Endothelial cell of umbilical vein (primary cell): ENCODE data around the gene NOTCH3. TPM values are rescaled to one million over a fixed set of nuclear protein-coding genes. Genes with fewer than 3 reads are reported as not detected.

Experiments used
- BruUV-seq: library from RNA; stranded (reverse); fragments of 400-500 nt; replicated peaks from 2 replicates; lab custom pipeline; 2021; lab: Mats Ljungman, UMichigan
- CTCF ChIA-PET: fragments of 300-600, 350-600 bp; sonication (Branson Sonifier 250); formaldehyde crosslinking; loops from one replicate; lab custom pipeline; 2021; ENCODE audit warnings: antibody characterized with exemption, inconsistent platforms; lab: Charles Lee
- POLR2A ChIA-PET: fragments of 300-600, 350-600 bp; sonication (Branson Sonifier 250); formaldehyde crosslinking; loops from one replicate; lab custom pipeline; 2021; ENCODE audit warnings: antibody characterized with exemption, inconsistent platforms; lab: Charles Lee
- DNase-seq: peaks from one replicate; pipeline ENCODE4 v3.0.0-alpha.2; 2011; ENCODE audit warnings: low read depth, low spot score
- FAIRE-seq: peaks from 2 replicates; lab custom pipeline; 2011; peaks lifted over from hg19 to GRCh38; lab: Jason Lieb, UNC
- H2AFZ ChIP-seq: 2 replicates; pipeline ENCODE4 v1.6.0; 2012; ENCODE audit warnings: low read depth, low read length, control low read depth, inconsistent platforms
- H3K27ac ChIP-seq: 2 replicates; pipeline ENCODE4 v1.5.1; 2011; ENCODE audit warnings: low read depth, mild to moderate bottlenecking, control low read depth, low read length, moderate library complexity; ENCODE audit not compliant: insufficient read depth
- H3K27me3 ChIP-seq, 2 experiments: 2 replicates each; pipeline versions ENCODE4 v1.6.0 to v1.6.1; 2011; ENCODE audit warnings: low read length in 2 of 2, mixed read lengths in 1 of 2; ENCODE audit not compliant: control insufficient read depth in 2 of 2, insufficient read depth in 2 of 2
- H3K36me3 ChIP-seq, 2 experiments: 2 replicates in 1 of 2; 3 replicates in 1 of 2; pipeline ENCODE4 v1.5.1; 2011; ENCODE audit warnings: low read length in 2 of 2, mild to moderate bottlenecking in 1 of 2, moderate library complexity in 1 of 2; ENCODE audit not compliant: control insufficient read depth in 2 of 2, insufficient read depth in 2 of 2; ENCODE audit errors: extremely low read depth in 1 of 2
- H3K4me1 ChIP-seq: 3 replicates; pipeline ENCODE4 v1.5.1; 2011; ENCODE audit warnings: mild to moderate bottlenecking, low read length; ENCODE audit not compliant: control insufficient read depth, insufficient read depth; ENCODE audit errors: extremely low read depth
- H3K4me2 ChIP-seq: 2 replicates; pipeline ENCODE4 v1.6.1; 2011; ENCODE audit warnings: low read length, control low read depth, mixed read lengths; ENCODE audit not compliant: insufficient read depth
- H3K4me3 ChIP-seq, 3 experiments: fragments of 200-600 bp in 1 of 3; sonication (generic), shearing (Covaris generic) in 1 of 3; replicated peaks in 1 of 3; 2 replicates each; pipeline ENCODE4 v1.5.1; 2011 to 2016; ENCODE audit warnings: control low read depth in 3 of 3, low read length in 3 of 3, mild to moderate bottlenecking in 2 of 3, inconsistent platforms in 1 of 3, low read depth in 1 of 3, moderate library complexity in 1 of 3; ENCODE audit not compliant: insufficient read depth in 1 of 3
- H3K79me2 ChIP-seq: 2 replicates; pipeline ENCODE4 v1.6.0; 2012; ENCODE audit warnings: low read length, inconsistent platforms; ENCODE audit not compliant: control insufficient read depth, insufficient read depth
- H3K9ac ChIP-seq: replicated peaks from 2 replicates; pipeline ENCODE3; 2011; ENCODE audit warnings: low read length, control low read depth; ENCODE audit not compliant: insufficient read depth; ENCODE audit errors: extremely low read depth
- H3K9me1 ChIP-seq: replicated peaks from 3 replicates; pipeline ENCODE4 v1.6.0; 2011; ENCODE audit warnings: mild to moderate bottlenecking, low read length; ENCODE audit not compliant: control insufficient read depth, insufficient read depth; ENCODE audit errors: extremely low read depth
- H3K9me3 ChIP-seq: replicated peaks from 2 replicates; pipeline ENCODE4 v1.5.1; 2012; ENCODE audit warnings: low read length, inconsistent platforms; ENCODE audit not compliant: control insufficient read depth, insufficient read depth
- H4K20me1 ChIP-seq: replicated peaks from 2 replicates; pipeline ENCODE3; 2011; ENCODE audit warnings: mild to moderate bottlenecking, low read length; ENCODE audit not compliant: control insufficient read depth, insufficient read depth; ENCODE audit errors: extremely low read depth
- EZH2 ChIP-seq: IDR thresholded peaks from 2 replicates; pipeline ENCODE4 v1.6.1; 2012; ENCODE audit warnings: borderline replicate concordance, low read depth, mild to moderate bottlenecking, moderate library complexity, low read length, inconsistent platforms; ENCODE audit not compliant: severe bottlenecking
- FOS ChIP-seq: IDR thresholded peaks from 2 replicates; pipeline ENCODE4 v1.6.1; 2011; ENCODE audit warnings: mild to moderate bottlenecking, low read length, moderate library complexity, borderline replicate concordance; ENCODE audit not compliant: insufficient read depth
- GATA2 ChIP-seq: IDR thresholded peaks from 2 replicates; pipeline ENCODE4 v1.7.0; 2011; ENCODE audit warnings: low read depth, mild to moderate bottlenecking, moderate library complexity, mixed read lengths, low read length; ENCODE audit not compliant: insufficient read length, insufficient read depth
- JUN ChIP-seq: IDR thresholded peaks from 2 replicates; pipeline ENCODE4 v1.6.1; 2011; ENCODE audit warnings: borderline replicate concordance, low read depth; ENCODE audit not compliant: insufficient read length, insufficient read depth
- MAX ChIP-seq: IDR thresholded peaks from 2 replicates; pipeline ENCODE4 v1.6.1; 2011; ENCODE audit not compliant: insufficient read depth, insufficient read length
- MYC ChIP-seq: IDR thresholded peaks from one replicate; pipeline ENCODE4 v1.6.1; 2011; ENCODE audit warnings: mild to moderate bottlenecking, low read depth, low read length
- POLR2A ChIP-seq: IDR thresholded peaks from 2 replicates; pipeline ENCODE4 v1.6.1; 2012; ENCODE audit warnings: low read depth, mild to moderate bottlenecking, control low read depth, low read length
- POLR2AphosphoS5 ChIP-seq: IDR thresholded peaks from 2 replicates; pipeline ENCODE4 v1.6.1; 2012; ENCODE audit warnings: low read depth, mild to moderate bottlenecking, control low read depth, low read length, moderate library complexity; ENCODE audit not compliant: insufficient read depth
- dilution Hi-C: fragments of 300-500 bp; cut with MboI; formaldehyde crosslinking; loops from one replicate; pipeline ENCODE4 v1.15.0; 2019; ENCODE audit warnings: low sequenced_read_pairs; ENCODE audit not compliant: extremely low pct_ligation_motif_present
- intact Hi-C: fragments of 100-400 bp; cut with micrococcal nuclease; formaldehyde crosslinking; loops from one replicate; pipeline ENCODE4 v1.10.0; 2022
- polyA plus RNA-seq, 4 experiments: library from polyadenylated mRNA; depleted of rRNA in 3 of 4; stranded (reverse) in 3 of 4; unstranded in 1 of 4; fragments of >200 nt; gene quantifications; 2 replicates each; pipeline versions ENCODE4 v1.2.1 to v1.2.3, GENCODE V29; 2011 to 2012; ENCODE audit warnings: missing spikeins in 1 of 4
- total RNA-seq: library from RNA; stranded (reverse); gene quantifications from 2 replicates; pipeline ENCODE4 v1.2.3, GENCODE V29; 2021
- TF ChIP-seq, protein P1 (sequence below), 2 donors: IDR thresholded peaks; 1 replicate in 1 of 2; 2 replicates in 1 of 2; pipeline ENCODE4 v1.5.1; 2011; ENCODE audit warnings: low read length in 2 of 2, mild to moderate bottlenecking in 2 of 2, moderate library complexity in 2 of 2, control low read depth in 1 of 2, inconsistent platforms in 1 of 2, low read depth in 1 of 2; ENCODE audit not compliant: insufficient read depth in 1 of 2; ENCODE audit errors: extremely low read depth in 1 of 2

NOTCH3 gene
- total and polyA plus RNA-seq, 2 donors (not counting 3 experiments of a cell fraction or from before 2014, with no cell fraction given): 0.63 to 1.5 TPM

DNA sequence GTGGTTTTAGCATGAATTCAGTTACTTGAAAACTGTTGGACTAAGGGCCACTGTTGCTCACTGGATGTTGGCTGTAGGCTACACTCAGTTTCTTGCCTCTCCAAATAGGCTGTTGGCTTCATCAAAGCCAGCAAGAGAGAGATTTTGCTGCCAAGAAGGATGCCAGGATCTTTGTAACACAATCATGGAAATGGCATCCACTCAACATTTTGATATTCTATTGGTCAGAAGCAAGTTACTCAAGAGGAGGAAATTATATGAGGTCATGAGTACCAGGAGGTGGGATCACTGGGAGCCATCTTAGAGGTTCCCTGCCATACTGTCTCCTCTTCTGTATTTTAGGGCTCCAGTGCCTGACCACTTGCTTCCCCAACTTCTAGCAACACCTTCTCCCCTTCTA, 63.0 kb downstream of the NOTCH3 start:
- Histone ChIP-seq H3K4me3 (no peak overlapping the region), H2AFZ (no peak overlapping the region), H3K9ac (no peak overlapping the region), H3K27me3 (no peaks in the 10 kb centered on the region), H3K36me3 (no peaks in the 10 kb centered on the region), H3K4me2 (no peak overlapping the region), H4K20me1 (no peaks in the 10 kb centered on the region), H3K79me2 (no peaks in the 10 kb centered on the region), H3K27ac (no peak overlapping the region), H3K9me3 (no peaks in the 10 kb centered on the region), H3K4me1 (no peaks in the 10 kb centered on the region), H3K9me1 (no peaks in the 10 kb centered on the region)
- no peak for DNase-seq
- TF ChIP-seq, protein P1, sequence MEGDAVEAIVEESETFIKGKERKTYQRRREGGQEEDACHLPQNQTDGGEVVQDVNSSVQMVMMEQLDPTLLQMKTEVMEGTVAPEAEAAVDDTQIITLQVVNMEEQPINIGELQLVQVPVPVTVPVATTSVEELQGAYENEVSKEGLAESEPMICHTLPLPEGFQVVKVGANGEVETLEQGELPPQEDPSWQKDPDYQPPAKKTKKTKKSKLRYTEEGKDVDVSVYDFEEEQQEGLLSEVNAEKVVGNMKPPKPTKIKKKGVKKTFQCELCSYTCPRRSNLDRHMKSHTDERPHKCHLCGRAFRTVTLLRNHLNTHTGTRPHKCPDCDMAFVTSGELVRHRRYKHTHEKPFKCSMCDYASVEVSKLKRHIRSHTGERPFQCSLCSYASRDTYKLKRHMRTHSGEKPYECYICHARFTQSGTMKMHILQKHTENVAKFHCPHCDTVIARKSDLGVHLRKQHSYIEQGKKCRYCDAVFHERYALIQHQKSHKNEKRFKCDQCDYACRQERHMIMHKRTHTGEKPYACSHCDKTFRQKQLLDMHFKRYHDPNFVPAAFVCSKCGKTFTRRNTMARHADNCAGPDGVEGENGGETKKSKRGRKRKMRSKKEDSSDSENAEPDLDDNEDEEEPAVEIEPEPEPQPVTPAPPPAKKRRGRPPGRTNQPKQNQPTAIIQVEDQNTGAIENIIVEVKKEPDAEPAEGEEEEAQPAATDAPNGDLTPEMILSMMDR (IDR thresholded peaks at IDR 0.05; ENCODE audit: extremely low read depth in 1 of 2, insufficient read depth in 1 of 2, low read depth in 1 of 2, low read length in 2 of 2): no peak
- TF ChIP-seq GATA2 (no peak), POLR2A (no peak), FOS (no peak), POLR2AphosphoS5 (no peak)
- ChIA-PET POLR2A (no interaction called here), CTCF (no interaction called here)
- FAIRE-seq: no peak
- dilution Hi-C loops (no loop called here), intact Hi-C loops (no loop called here)
- BruUV-seq: no TSS peak

GRCh38 chr19:15136234-15136954, 64.4 kb downstream of the NOTCH3 start:
- no peaks in the 10 kb centered on the region for H3K27me3 ChIP-seq
- no peak for FAIRE-seq
- H2AFZ ChIP-seq: no peak overlapping the region
- H3K9ac ChIP-seq: no peak overlapping the region
- no peak for DNase-seq
- TF ChIP-seq FOS: no peak
- no peak for TF ChIP-seq MYC
- TF ChIP-seq GATA2: no peak
- no peak for TF ChIP-seq JUN
- no peak for TF ChIP-seq POLR2AphosphoS5
- TF ChIP-seq EZH2: no peak
- no peak for TF ChIP-seq POLR2A
- TF ChIP-seq, protein P1 (IDR thresholded peaks at IDR 0.05; ENCODE audit: extremely low read depth in 1 of 2, insufficient read depth in 1 of 2, low read depth in 1 of 2, low read length in 2 of 2): no peak
- no peak for TF ChIP-seq MAX
- H3K4me1 ChIP-seq: no peaks in the 10 kb centered on the region
- BruUV-seq: no TSS peak
- no peaks in the 10 kb centered on the region for H3K36me3 ChIP-seq
- no peaks in the 10 kb centered on the region for H3K79me2 ChIP-seq
- H3K4me2 ChIP-seq: no peak overlapping the region
- no peaks in the 10 kb centered on the region for H3K9me1 ChIP-seq
- no peaks in the 10 kb centered on the region for H4K20me1 ChIP-seq
- no peaks in the 10 kb centered on the region for H3K9me3 ChIP-seq
- ChIA-PET CTCF (no interaction called here), POLR2A (no interaction called here)
- H3K4me3 ChIP-seq: no peak overlapping the region
- intact Hi-C loops: no loop called here
- dilution Hi-C loops: no loop called here
- no peak overlapping the region for H3K27ac ChIP-seq
